Astrocyte (in vitro differentiated cells and primary cell): ENCODE data around the gene SMARCA1. TPM values are rescaled to one million over a fixed set of nuclear protein-coding genes. Genes with fewer than 3 reads are reported as not detected.

Source experiments
- DNase-seq: peaks from one replicate; pipeline ENCODE4 v3.0.0-alpha.2; 2010; ENCODE audit warnings: low read depth
- FAIRE-seq: peaks from 2 replicates; lab custom pipeline; 2011; peaks lifted over from hg19 to GRCh38; lab: Jason Lieb, UNC
- H2AFZ ChIP-seq: 2 replicates; pipeline ENCODE4 v1.6.0; 2012; ENCODE audit warnings: low read depth, low read length, inconsistent platforms
- H3K27ac ChIP-seq: 2 replicates; pipeline ENCODE4 v1.5.1; 2011; ENCODE audit warnings: low read depth, low read length, inconsistent platforms
- H3K27me3 ChIP-seq: 2 replicates; pipeline ENCODE4 v1.6.0; 2011; ENCODE audit warnings: low read length, inconsistent platforms; ENCODE audit not compliant: insufficient read depth
- H3K36me3 ChIP-seq: 2 replicates; pipeline ENCODE4 v1.5.1; 2011; ENCODE audit warnings: low read length, inconsistent platforms; ENCODE audit not compliant: insufficient read depth
- H3K4me1 ChIP-seq: 2 replicates; pipeline ENCODE4 v1.5.1; 2011; ENCODE audit warnings: low read length, inconsistent platforms; ENCODE audit not compliant: insufficient read depth
- H3K4me2 ChIP-seq: 2 replicates; pipeline ENCODE4 v1.6.0; 2012; ENCODE audit warnings: low read length, inconsistent platforms
- H3K4me3 ChIP-seq: 2 replicates; pipeline ENCODE4 v1.5.1; 2011; ENCODE audit warnings: low read depth, mild to moderate bottlenecking, low read length, inconsistent platforms; ENCODE audit not compliant: insufficient read depth
- H3K79me2 ChIP-seq: 2 replicates; pipeline ENCODE4 v1.6.0; 2012; ENCODE audit warnings: mild to moderate bottlenecking, low read length, inconsistent platforms; ENCODE audit not compliant: insufficient read depth
- H3K9ac ChIP-seq: 2 replicates; pipeline ENCODE4 v1.6.0; 2012; ENCODE audit warnings: mild to moderate bottlenecking, low read length, inconsistent platforms
- H3K9me3 ChIP-seq: 2 replicates; pipeline ENCODE4 v1.5.1; 2012; ENCODE audit warnings: low read depth, mild to moderate bottlenecking, low read length, inconsistent platforms; ENCODE audit not compliant: insufficient read depth
- H4K20me1 ChIP-seq: 2 replicates; pipeline ENCODE4 v1.6.0; 2012; ENCODE audit warnings: low read length, inconsistent platforms; ENCODE audit not compliant: insufficient read depth
- H3K27ac Mint-ChIP-seq: one replicate; pipeline ENCODE4 v1.8.0; 2021; ENCODE audit warnings: mild to moderate bottlenecking, mixed read lengths; ENCODE audit not compliant: unreplicated experiment
- H3K27me3 Mint-ChIP-seq: one replicate; pipeline ENCODE4 v1.8.0; 2021; ENCODE audit warnings: low read depth, mixed read lengths; ENCODE audit not compliant: unreplicated experiment
- H3K36me3 Mint-ChIP-seq: one replicate; pipeline ENCODE4 v1.8.0; 2021; ENCODE audit warnings: low read depth, mixed read lengths; ENCODE audit not compliant: unreplicated experiment
- H3K4me1 Mint-ChIP-seq: one replicate; pipeline ENCODE4 v1.8.0; 2021; ENCODE audit warnings: low read depth, mixed read lengths; ENCODE audit not compliant: unreplicated experiment
- H3K4me3 Mint-ChIP-seq: one replicate; pipeline ENCODE4 v1.8.0; 2021; ENCODE audit warnings: mild to moderate bottlenecking, moderate library complexity, mixed read lengths; ENCODE audit not compliant: unreplicated experiment
- H3K9me3 Mint-ChIP-seq: one replicate; pipeline ENCODE4 v1.8.0; 2021; ENCODE audit warnings: mild to moderate bottlenecking, mixed read lengths; ENCODE audit not compliant: unreplicated experiment
- EZH2 ChIP-seq: IDR thresholded peaks from 2 replicates; pipeline ENCODE4 v1.6.1; 2012; ENCODE audit warnings: mild to moderate bottlenecking, low read length, inconsistent platforms; ENCODE audit not compliant: insufficient read depth
- total RNA-seq: library from RNA; stranded (reverse); gene quantifications from 2 replicates; pipeline ENCODE4 v1.2.1, GENCODE V29; 2021
- TF ChIP-seq, protein P1 (sequence below): IDR thresholded peaks from 2 replicates; pipeline ENCODE4 v1.5.1; 2011; ENCODE audit warnings: low read depth, mild to moderate bottlenecking, inconsistent platforms, low read length, moderate library complexity; ENCODE audit not compliant: insufficient read depth

Gene SMARCA1
- total RNA-seq, 1 donor from 2014 or later: 104 TPM

DNA sequence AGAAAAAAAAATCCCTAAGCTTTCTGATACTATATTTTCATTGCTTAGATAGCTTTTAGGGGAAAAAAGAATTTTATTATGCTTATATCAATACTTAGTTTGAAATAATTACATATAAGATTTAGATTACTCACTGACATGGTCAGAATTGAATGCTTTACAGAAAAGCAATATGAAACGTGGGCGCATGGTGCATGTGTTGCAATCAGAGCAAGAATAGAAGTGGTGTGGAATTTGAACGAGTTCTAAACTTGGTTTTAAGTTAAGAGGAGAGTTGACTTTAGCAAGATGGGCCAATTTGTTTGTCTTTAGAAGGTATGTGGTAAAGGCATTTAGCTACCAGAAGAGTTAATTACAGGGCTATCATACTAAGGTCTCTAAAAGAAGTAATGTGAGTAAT, 38.2 kb upstream of the SMARCA1 start:
- Histone ChIP-seq H3K9ac (no peak overlapping the region), H3K27me3 (no peaks in the 10 kb centered on the region), H4K20me1 (no peaks in the 10 kb centered on the region), H3K36me3 (peaks cover 17% of the 10 kb centered on the region), H3K4me2 (no peak overlapping the region), H3K9me3 (no peaks in the 10 kb centered on the region), H3K4me1 (no peaks in the 10 kb centered on the region), H3K27ac (no peak overlapping the region), H3K79me2 (no peaks in the 10 kb centered on the region), H3K4me3 (no peak overlapping the region), H2AFZ (no peak overlapping the region)
- TF ChIP-seq, protein P1, sequence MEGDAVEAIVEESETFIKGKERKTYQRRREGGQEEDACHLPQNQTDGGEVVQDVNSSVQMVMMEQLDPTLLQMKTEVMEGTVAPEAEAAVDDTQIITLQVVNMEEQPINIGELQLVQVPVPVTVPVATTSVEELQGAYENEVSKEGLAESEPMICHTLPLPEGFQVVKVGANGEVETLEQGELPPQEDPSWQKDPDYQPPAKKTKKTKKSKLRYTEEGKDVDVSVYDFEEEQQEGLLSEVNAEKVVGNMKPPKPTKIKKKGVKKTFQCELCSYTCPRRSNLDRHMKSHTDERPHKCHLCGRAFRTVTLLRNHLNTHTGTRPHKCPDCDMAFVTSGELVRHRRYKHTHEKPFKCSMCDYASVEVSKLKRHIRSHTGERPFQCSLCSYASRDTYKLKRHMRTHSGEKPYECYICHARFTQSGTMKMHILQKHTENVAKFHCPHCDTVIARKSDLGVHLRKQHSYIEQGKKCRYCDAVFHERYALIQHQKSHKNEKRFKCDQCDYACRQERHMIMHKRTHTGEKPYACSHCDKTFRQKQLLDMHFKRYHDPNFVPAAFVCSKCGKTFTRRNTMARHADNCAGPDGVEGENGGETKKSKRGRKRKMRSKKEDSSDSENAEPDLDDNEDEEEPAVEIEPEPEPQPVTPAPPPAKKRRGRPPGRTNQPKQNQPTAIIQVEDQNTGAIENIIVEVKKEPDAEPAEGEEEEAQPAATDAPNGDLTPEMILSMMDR: no peak
- peaks cover 11% of the 10 kb centered on the region for H3K4me1 Mint-ChIP-seq
- H3K36me3 Mint-ChIP-seq: peaks cover 19% of the 10 kb centered on the region
- no peak overlapping the region for H3K27ac Mint-ChIP-seq
- DNase-seq (no peak), FAIRE-seq (no peak)
- no peak overlapping the region for H3K4me3 Mint-ChIP-seq
- no peaks in the 10 kb centered on the region for H3K9me3 Mint-ChIP-seq
- no peaks in the 10 kb centered on the region for H3K27me3 Mint-ChIP-seq

DNA sequence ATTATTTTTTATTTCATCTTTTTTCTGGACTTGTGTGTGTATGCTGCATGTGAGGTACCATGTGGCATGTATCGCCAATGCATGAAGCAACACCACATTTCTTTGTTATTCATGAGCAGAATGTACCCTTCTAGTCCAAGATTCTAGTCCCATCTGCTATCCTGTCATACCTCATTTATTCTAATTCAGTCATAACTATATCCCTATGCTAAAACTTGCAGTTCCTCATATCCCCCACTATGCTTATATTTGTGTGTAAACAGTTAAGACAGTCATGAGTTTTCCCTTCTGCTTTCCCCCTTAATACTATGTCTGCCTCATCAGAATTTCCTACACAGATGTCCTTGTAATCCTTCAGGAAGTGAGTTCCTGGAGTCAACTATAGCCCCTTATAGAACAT, 36.5 kb upstream of the SMARCA1 start:
- H3K36me3 Mint-ChIP-seq: peaks cover 17% of the 10 kb centered on the region
- Histone ChIP-seq H3K9ac (no peak overlapping the region), H3K27me3 (no peaks in the 10 kb centered on the region), H4K20me1 (no peaks in the 10 kb centered on the region), H3K4me3 (no peak overlapping the region), H3K27ac (no peak overlapping the region), H3K9me3 (no peaks in the 10 kb centered on the region), H2AFZ (no peak overlapping the region), H3K4me1 (no peaks in the 10 kb centered on the region), H3K4me2 (no peak overlapping the region), H3K36me3 (peaks cover 15% of the 10 kb centered on the region), H3K79me2 (no peaks in the 10 kb centered on the region)
- no peak for FAIRE-seq
- TF ChIP-seq EZH2: no peak
- TF ChIP-seq, protein P1: no peak
- peaks cover 10% of the 10 kb centered on the region for H3K4me1 Mint-ChIP-seq
- DNase-seq: no peak
- no peak overlapping the region for H3K27ac Mint-ChIP-seq
- H3K4me3 Mint-ChIP-seq: no peak overlapping the region
- H3K9me3 Mint-ChIP-seq: no peaks in the 10 kb centered on the region
- H3K27me3 Mint-ChIP-seq: no peaks in the 10 kb centered on the region

DNA sequence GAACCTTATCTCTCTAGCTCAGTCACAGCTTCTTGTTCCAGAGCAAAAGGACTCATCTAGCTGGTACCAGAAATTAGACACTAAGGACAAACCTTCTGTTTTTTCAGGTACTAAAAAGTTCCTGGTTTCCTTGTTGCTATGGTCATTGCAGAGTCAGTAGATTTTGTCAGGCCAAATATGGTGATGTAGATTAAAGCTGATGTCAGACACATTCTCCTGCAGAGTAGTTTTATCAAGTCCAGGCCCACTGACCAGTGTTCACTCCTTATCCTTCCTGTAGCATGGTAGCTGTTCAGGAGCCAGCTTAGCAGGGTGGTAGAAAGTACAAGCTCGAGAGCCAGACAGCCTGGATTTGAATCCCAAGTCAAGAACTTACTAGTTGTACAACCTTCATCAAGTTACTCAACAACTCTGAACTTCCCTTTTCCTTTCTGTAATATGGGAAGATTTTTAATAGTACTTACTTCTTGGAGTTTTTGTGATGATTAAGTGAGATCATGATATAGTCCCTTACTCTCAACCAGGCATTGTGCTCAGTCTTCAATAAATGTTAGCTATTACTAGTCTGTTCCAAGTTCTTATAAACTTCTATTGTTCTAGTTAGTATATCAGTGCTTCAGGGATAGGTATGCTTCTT, 34.7 kb upstream of the SMARCA1 start:
- Histone ChIP-seq H4K20me1 (no peaks in the 10 kb centered on the region), H3K4me2 (no peak overlapping the region), H3K27ac (no peak overlapping the region), H3K36me3 (peaks cover 14% of the 10 kb centered on the region), H3K9me3 (no peaks in the 10 kb centered on the region), H3K79me2 (no peaks in the 10 kb centered on the region), H3K27me3 (no peaks in the 10 kb centered on the region), H2AFZ (no peak overlapping the region), H3K4me3 (no peak overlapping the region), H3K9ac (no peak overlapping the region), H3K4me1 (no peaks in the 10 kb centered on the region)
- Mint-ChIP-seq H3K4me1 (peaks cover 10% of the 10 kb centered on the region), H3K27me3 (no peaks in the 10 kb centered on the region), H3K4me3 (no peak overlapping the region), H3K36me3 (peaks cover 17% of the 10 kb centered on the region), H3K27ac (peak overlapping the region; percentile 78), H3K9me3 (no peaks in the 10 kb centered on the region)
- DNase-seq (peak; percentile 6), FAIRE-seq (no peak)
- TF ChIP-seq, protein P1: no peak
- no peak for TF ChIP-seq EZH2
